ENCODE results near the gene IRF7.

GRCh38 chr11:665062-665703 is 49.4 kb upstream of the IRF7 start:
- TF ChIP-seq CTCF (IDR thresholded peaks at IDR 0.05; ENCODE audit: low read depth, low read length) = no peak
- TF ChIP-seq EZH2phosphoT487 (IDR thresholded peaks at IDR 0.05; ENCODE audit: low read depth) = no peak
